Measurements from ENCODE around the gene RITA1.
A peak's percentile ranks its signal among the peaks of the same experiment; 100 is the strongest.

Gene RITA1

GRCh38 chr12:113232089-113232839, 46.7 kb downstream of the RITA1 start:
- DNase-seq: no peak

DNA sequence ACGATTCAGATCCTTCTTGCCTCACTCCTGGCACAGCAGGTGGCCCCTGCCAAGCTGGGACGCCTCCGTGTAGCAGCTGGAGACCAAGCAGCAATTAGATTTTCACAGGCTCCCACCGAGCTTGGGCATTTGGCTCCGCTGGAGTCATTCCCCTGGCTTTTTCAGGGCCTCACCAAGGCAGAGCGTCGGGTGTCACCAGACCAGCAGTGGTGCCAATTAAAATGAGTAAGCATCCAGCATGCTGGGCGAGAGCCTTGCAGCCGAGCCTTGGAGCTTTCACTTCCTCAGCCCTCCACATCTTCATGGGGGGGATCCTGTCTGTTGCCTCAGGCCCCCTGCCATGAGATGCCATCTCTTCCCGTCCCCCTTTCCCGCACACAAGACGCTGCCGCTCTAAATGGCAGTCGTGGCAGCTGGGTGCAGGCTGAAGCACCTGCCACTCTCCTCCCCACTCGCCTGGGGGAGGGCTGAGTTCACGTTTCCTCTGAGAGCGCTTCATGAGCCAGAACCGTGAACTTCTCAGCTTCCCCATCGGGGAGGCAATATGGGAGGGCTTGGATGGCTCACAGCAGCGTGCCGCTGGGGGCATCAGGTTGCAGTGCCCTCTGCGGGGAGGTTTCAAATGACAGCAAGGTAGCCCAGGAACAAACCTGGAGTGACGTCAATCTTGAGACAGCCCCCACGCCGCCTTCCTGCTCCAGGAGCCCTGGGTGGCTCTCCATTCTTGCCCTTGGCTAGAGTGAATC, 47.5 kb downstream of the RITA1 start:
- peak; percentile 56 to 64 for DNase-seq

DNA sequence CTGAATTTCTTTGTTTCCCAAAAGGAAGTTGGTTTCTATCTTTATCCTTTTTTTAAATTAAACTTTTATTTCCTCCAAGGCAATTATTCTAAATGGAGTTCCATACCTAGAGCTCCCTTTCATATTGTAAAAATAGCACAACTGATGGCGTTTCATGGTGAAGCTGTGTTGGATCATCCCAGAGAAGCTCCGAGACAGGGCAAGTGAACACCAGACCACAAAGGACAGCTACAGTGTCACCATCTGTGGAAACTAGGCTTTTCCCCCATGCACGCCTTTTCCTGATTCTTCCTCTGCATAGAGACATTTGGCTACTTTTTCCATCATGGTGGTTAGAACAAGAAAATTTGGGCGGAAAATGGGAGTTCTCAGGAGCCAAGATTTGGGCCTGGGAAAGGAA, 48.4 kb downstream of the RITA1 start:
- no peak for DNase-seq

DNA sequence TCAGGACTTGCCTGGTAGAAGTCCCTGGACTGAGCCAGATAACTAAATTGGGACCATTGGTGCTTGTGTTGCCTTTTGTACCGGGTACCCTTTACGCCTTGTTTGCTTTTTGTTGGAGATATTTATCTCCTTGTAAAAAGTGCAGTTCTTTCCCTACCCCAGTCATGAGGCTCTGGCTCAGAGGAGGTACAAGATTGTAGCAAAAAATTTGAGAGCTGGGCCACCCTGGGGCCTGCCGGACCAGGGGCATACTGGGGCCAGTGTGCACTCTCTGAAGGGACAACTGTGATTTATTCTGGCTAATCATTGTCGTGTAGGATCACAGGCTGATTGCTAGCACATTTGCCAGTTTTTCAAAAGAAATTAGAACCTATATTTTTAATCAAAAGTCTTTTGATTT, 49.0 kb downstream of the RITA1 start:
- no peak for DNase-seq

DNA sequence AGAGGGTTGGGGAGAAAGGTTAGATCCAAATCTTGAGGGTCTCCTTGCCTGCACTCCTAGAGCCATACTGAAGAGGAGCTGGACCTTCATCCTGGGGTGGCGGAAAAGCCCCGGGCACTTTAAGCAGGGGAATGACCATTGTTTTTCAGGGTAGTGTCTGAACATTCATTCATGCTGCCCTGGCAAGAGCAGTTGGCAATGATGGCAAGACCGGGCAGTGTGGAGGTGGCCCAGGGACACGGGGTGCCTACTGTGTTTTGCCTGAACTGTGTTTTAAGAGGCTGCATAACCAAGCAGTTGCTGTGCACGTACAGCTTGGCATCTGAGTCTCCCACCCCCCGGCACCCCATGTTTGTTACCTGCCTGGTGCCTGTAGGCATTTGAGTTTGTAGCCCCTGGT, 50.5 kb downstream of the RITA1 start:
- DNase-seq: no peak

DNA sequence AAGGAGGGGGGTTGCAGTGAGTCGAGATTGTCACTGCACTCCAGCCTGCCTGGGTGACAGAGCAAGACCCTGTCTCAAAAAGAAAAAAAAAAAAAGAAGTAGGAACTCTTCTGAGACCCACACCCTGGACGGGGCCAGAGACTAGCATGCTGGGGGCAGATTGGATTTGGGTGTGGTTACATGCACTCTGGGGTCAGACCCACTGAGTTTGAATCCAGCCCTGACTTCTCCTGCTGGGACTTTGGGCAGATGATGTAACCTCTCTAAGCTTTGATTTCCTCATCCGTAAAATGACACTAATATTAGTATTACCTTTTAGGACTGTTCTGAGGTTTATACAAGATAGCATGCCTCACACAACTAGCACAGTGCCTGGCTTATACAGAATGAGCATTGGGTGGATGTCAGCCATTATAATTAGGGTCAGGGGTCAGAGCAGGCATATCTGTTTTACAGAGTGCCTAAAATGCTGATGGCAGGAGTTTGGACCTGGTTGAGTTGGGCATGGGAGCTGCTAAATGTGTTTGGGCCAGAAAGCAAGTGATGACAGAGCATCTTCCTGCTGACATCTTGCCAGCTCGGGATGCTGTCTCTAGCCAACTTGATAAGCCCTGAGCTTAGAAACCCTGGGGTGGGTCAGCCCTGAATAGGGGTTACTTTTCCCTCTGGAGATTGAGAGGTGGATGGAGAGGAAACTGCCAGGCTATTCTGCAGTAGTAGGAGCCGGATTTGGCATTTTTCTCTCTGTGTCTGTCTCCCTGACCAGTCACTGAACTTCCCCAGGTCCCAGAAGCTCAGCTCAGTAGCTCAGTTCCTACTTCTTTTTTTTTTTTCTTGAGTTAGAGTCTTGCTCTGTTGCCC, 51.2 kb downstream of the RITA1 start:
- DNase-seq: no peak

DNA sequence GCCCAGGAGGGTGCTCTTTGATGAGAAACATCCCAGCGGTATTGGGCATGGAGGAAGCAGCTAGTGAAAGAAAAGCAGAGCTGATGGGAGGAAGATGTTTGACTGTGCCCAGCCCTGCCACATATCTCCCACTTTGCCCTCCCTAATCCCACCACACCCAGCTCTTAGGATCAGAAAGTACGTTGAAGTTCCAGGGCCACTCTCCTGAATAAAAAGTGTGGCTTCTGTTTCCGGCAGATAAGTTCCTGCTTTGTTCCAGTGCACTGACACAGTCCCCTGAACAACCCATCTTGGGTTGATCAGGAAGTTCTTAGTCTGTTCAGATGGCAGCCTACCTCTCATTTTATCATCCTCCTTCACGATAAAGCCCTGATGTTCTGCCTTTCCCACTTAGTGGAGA, 52.2 kb downstream of the RITA1 start:
- no peak for DNase-seq

- DNase-seq: no peak
Measured at GRCh38 chr12:113238309-113238708, 52.8 kb downstream of the RITA1 start.

DNA sequence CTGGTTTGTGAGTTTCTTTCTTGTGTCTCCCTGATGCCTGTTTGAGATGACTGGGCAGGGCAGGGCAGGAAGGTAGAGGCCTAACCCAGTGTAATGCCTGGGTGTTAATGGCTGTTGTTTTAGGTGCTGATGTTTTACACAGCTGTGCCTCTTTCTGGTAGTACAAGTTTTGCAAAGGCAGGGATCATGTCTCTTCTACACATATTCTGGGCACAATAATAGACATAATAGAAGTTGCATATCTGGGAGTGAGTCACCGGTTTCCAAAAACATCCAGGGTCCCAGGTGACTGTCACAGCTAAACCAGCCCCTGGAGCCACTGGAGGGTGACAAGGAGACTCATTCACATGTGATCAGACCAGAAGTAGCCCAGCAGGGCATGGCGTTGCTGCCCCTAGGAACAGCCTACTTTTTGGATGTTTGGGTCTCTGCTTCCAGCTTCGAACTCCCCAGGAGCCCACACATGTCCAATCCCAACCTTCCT, 53.8 kb downstream of the RITA1 start:
- no peak for DNase-seq

- no peak for DNase-seq
Measured at GRCh38 chr12:113239811-113240331, 54.4 kb downstream of the RITA1 start.

GRCh38 chr12:113240395-113240794, 54.9 kb downstream of the RITA1 start:
- DNase-seq: no peak

GRCh38 chr12:113241191-113242025, 55.9 kb downstream of the RITA1 start:
- DNase-seq: no peak
